GM23338 (cell line): ENCODE data around the gene RABL3.
"Not testable (repeated sequence)": the region's sequence is repeated elsewhere in the genome, so short reads cannot be mapped to it uniquely, and the experiment has no call there.

Experiments
- POLR2AphosphoS5 ChIP-seq: IDR thresholded peaks from 2 replicates; pipeline ENCODE4 v1.6.1; 2016; ENCODE audit warnings: antibody characterized with exemption, low read depth
- REST ChIP-seq: IDR thresholded peaks from one replicate; pipeline ENCODE4 v1.6.1; 2018; ENCODE audit warnings: antibody characterized with exemption; ENCODE audit not compliant: unreplicated experiment

GRCh38 chr3:120758551-120758950 lies 16.2 kb upstream of the RABL3 start:
- not testable (repeated sequence) for TF ChIP-seq REST, POLR2AphosphoS5
